Measurements from ENCODE around the gene FZD8.

GRCh38 chr10:35690534-35690933 lies 48.4 kb upstream of the FZD8 start:
- no peak for TF ChIP-seq CTCF (IDR thresholded peaks at IDR 0.05)
- TF ChIP-seq POLR2A (IDR thresholded peaks at IDR 0.05) = no peak

Data from body of pancreas (tissue), 4 donors.